Endothelial cell of umbilical vein (primary cell): ENCODE measurements around the gene WASHC2A. TPM values are rescaled to one million over a fixed set of nuclear protein-coding genes. Genes with fewer than 3 reads are reported as not detected.
"Not testable (repeated sequence)": the region's sequence is repeated elsewhere in the genome, so short reads cannot be mapped to it uniquely, and the experiment has no call there.

Experiments
- BruUV-seq: library from RNA; stranded (reverse); fragments of 400-500 nt; replicated peaks from 2 replicates; lab custom pipeline; 2021; lab: Mats Ljungman, UMichigan
- CTCF ChIA-PET: fragments of 300-600, 350-600 bp; sonication (Branson Sonifier 250); formaldehyde crosslinking; loops from one replicate; lab custom pipeline; 2021; ENCODE audit warnings: antibody characterized with exemption, inconsistent platforms; lab: Charles Lee
- POLR2A ChIA-PET: fragments of 300-600, 350-600 bp; sonication (Branson Sonifier 250); formaldehyde crosslinking; loops from one replicate; lab custom pipeline; 2021; ENCODE audit warnings: antibody characterized with exemption, inconsistent platforms; lab: Charles Lee
- DNase-seq: peaks from one replicate; pipeline ENCODE4 v3.0.0-alpha.2; 2011; ENCODE audit warnings: low read depth, low spot score
- FAIRE-seq: peaks from 2 replicates; lab custom pipeline; 2011; peaks lifted over from hg19 to GRCh38; lab: Jason Lieb, UNC
- H2AFZ ChIP-seq: 2 replicates; pipeline ENCODE4 v1.6.0; 2012; ENCODE audit warnings: low read depth, low read length, control low read depth, inconsistent platforms
- H3K27ac ChIP-seq: 2 replicates; pipeline ENCODE4 v1.5.1; 2011; ENCODE audit warnings: low read depth, mild to moderate bottlenecking, control low read depth, low read length, moderate library complexity; ENCODE audit not compliant: insufficient read depth
- H3K27me3 ChIP-seq, 2 experiments: 2 replicates each; pipeline versions ENCODE4 v1.6.0 to v1.6.1; 2011; ENCODE audit warnings: low read length in 2 of 2, mixed read lengths in 1 of 2; ENCODE audit not compliant: control insufficient read depth in 2 of 2, insufficient read depth in 2 of 2
- H3K36me3 ChIP-seq, 2 experiments: 2 replicates in 1 of 2; 3 replicates in 1 of 2; pipeline ENCODE4 v1.5.1; 2011; ENCODE audit warnings: low read length in 2 of 2, mild to moderate bottlenecking in 1 of 2, moderate library complexity in 1 of 2; ENCODE audit not compliant: control insufficient read depth in 2 of 2, insufficient read depth in 2 of 2; ENCODE audit errors: extremely low read depth in 1 of 2
- H3K4me1 ChIP-seq: 3 replicates; pipeline ENCODE4 v1.5.1; 2011; ENCODE audit warnings: mild to moderate bottlenecking, low read length; ENCODE audit not compliant: control insufficient read depth, insufficient read depth; ENCODE audit errors: extremely low read depth
- H3K4me2 ChIP-seq: 2 replicates; pipeline ENCODE4 v1.6.1; 2011; ENCODE audit warnings: low read length, control low read depth, mixed read lengths; ENCODE audit not compliant: insufficient read depth
- H3K4me3 ChIP-seq, 3 experiments: fragments of 200-600 bp in 1 of 3; sonication (generic), shearing (Covaris generic) in 1 of 3; replicated peaks in 1 of 3; 2 replicates each; pipeline ENCODE4 v1.5.1; 2011 to 2016; ENCODE audit warnings: control low read depth in 3 of 3, low read length in 3 of 3, mild to moderate bottlenecking in 2 of 3, inconsistent platforms in 1 of 3, low read depth in 1 of 3, moderate library complexity in 1 of 3; ENCODE audit not compliant: insufficient read depth in 1 of 3
- H3K79me2 ChIP-seq: 2 replicates; pipeline ENCODE4 v1.6.0; 2012; ENCODE audit warnings: low read length, inconsistent platforms; ENCODE audit not compliant: control insufficient read depth, insufficient read depth
- H3K9ac ChIP-seq: replicated peaks from 2 replicates; pipeline ENCODE3; 2011; ENCODE audit warnings: low read length, control low read depth; ENCODE audit not compliant: insufficient read depth; ENCODE audit errors: extremely low read depth
- H3K9me1 ChIP-seq: replicated peaks from 3 replicates; pipeline ENCODE4 v1.6.0; 2011; ENCODE audit warnings: mild to moderate bottlenecking, low read length; ENCODE audit not compliant: control insufficient read depth, insufficient read depth; ENCODE audit errors: extremely low read depth
- H3K9me3 ChIP-seq: replicated peaks from 2 replicates; pipeline ENCODE4 v1.5.1; 2012; ENCODE audit warnings: low read length, inconsistent platforms; ENCODE audit not compliant: control insufficient read depth, insufficient read depth
- H4K20me1 ChIP-seq: replicated peaks from 2 replicates; pipeline ENCODE3; 2011; ENCODE audit warnings: mild to moderate bottlenecking, low read length; ENCODE audit not compliant: control insufficient read depth, insufficient read depth; ENCODE audit errors: extremely low read depth
- dilution Hi-C: fragments of 300-500 bp; cut with MboI; formaldehyde crosslinking; loops from one replicate; pipeline ENCODE4 v1.15.0; 2019; ENCODE audit warnings: low sequenced_read_pairs; ENCODE audit not compliant: extremely low pct_ligation_motif_present
- intact Hi-C: fragments of 100-400 bp; cut with micrococcal nuclease; formaldehyde crosslinking; loops from one replicate; pipeline ENCODE4 v1.10.0; 2022
- polyA plus RNA-seq, 4 experiments: library from polyadenylated mRNA; depleted of rRNA in 3 of 4; stranded (reverse) in 3 of 4; unstranded in 1 of 4; fragments of >200 nt; gene quantifications; 2 replicates each; pipeline versions ENCODE4 v1.2.1 to v1.2.3, GENCODE V29; 2011 to 2012; ENCODE audit warnings: missing spikeins in 1 of 4
- total RNA-seq: library from RNA; stranded (reverse); gene quantifications from 2 replicates; pipeline ENCODE4 v1.2.3, GENCODE V29; 2021

The WASHC2A gene
- total and polyA plus RNA-seq, 2 donors (not counting 3 experiments of a cell fraction or from before 2014, with no cell fraction given), result 15.1 to 50.1 TPM

DNA sequence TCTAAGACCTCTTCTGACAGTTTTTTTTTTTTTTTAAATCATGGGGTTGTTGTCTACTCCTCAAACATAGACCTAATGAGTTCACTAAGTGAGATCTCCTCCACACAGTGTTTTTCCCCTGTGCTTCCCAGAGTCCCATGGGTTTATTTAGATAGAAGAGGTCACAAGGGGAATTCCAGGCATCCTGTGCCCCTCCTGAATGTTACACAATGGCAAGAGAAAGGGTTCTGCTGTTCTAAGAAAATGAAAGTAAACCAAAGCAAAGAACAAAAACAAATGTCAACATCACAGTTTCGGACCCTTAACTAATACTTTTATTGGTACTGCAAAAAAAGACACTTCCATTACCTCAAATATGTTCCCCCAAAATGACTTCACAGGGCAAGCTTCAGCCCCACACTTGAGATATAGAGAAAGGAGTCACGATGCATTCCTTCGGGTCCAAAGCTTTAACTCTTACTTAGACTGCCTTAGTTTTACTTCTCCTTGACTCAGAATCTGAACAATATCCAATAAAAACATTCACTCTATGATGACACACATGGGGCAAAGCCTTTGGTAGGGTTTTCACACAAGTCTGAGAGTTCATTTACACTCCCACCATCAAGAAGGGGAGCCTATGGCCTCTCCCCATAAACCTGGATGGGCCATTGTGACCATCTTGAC lies 15.6 kb upstream of the WASHC2A start:
- dilution Hi-C loops, CTCF ChIA-PET, H3K36me3 ChIP-seq, H3K9me3 ChIP-seq, H4K20me1 ChIP-seq, BruUV-seq, H3K9me1 ChIP-seq, H3K27ac ChIP-seq, H3K4me3 ChIP-seq, H3K79me2 ChIP-seq, FAIRE-seq, H3K4me2 ChIP-seq, POLR2A ChIA-PET, H3K9ac ChIP-seq, H3K27me3 ChIP-seq, H3K4me1 ChIP-seq, intact Hi-C loops: not testable (repeated sequence)
- peak overlapping the region; percentile 21 for H2AFZ ChIP-seq
- DNase-seq, result peak; percentile 11

DNA sequence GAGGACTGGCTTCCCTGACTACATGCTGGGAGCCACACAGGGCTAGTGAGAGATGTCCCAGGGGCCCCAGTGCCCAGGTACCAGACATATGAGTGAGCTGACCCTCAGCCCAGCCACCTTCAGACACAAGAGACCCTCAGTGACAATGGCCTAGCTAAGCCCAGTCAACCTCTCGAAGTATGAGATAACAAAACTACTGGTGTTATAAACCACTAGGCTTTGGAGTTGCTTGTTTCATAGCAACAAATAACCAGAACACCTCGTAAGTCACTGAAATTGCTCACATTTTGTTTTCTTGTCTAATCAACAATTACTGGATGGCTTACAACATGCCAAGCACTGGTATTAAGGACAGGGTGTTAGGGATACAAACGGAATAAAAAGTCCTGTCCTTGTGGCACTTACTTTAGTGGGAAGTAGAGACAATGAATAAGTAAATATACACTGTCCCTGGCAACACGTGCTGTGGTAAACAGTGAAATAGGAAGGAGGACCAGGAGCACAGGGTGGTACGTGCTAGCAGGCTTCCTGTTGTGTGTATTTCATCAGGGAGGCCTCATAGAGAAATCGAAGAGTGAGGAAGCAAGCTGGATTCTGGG lies 14.9 kb upstream of the WASHC2A start:
- H3K9me3 ChIP-seq, BruUV-seq, H3K4me1 ChIP-seq, POLR2A ChIA-PET, CTCF ChIA-PET, H3K4me3 ChIP-seq, H3K79me2 ChIP-seq, H4K20me1 ChIP-seq, H3K4me2 ChIP-seq, dilution Hi-C loops, H3K36me3 ChIP-seq, FAIRE-seq, H2AFZ ChIP-seq, DNase-seq, H3K9me1 ChIP-seq, H3K27ac ChIP-seq, H3K27me3 ChIP-seq, H3K9ac ChIP-seq, intact Hi-C loops: not testable (repeated sequence)

DNA sequence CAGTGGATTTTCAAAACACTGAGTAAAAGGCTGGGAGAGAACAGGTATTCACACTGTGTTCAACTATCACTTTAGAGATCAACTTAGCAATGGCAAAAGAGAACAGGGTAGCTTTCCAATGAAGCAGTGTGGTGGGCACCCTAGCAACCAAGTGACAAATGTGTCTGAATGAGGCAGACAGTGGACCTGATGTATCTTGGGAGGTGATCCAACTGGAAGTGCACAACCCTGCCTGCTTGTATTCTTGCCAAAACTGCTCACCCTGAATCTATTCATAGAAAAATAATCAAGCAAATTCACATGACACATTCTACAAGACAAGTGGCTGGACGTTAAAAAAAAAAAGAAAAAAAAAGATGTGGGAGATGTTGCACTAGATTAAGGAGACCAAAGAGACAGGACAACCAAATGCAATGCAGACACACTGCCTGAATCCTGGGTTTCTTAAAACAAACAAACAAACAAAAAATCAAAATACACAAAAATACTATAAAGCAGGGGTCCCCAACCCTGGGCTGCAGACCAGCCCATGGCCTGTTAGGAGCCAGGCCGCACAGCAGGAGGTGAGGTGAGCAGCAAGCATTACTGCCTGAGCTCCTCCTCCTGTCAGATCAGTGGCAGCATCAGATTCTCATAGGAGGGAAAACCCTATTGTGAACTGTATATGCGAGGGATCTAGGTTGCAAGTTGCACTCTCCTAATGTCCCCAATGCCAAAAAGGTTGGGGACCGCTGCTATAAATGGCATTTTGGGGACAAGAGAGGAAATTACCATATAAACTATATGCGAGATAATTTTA lies 12.1 kb upstream of the WASHC2A start:
- not testable (repeated sequence) for H3K9ac ChIP-seq

DNA sequence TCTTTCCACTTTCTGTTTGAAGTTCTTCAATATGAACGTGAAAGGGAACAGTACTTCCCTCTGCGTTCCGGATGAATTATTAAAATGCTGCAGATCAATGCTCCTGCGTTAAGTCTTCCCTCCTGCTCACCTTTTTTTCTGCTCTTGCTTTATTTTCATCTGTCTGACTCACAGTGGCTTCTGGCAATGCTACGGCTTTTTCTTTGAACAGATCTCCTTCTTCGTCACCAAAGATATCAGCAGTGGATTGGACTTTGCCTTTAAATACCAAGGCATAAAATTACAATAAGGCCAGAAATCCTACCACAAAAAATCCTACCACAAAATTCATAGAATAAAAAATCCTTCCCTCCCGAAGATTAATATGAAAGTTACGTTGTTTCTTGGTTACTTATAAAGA lies 11.1 kb upstream of the WASHC2A start:
- intact Hi-C loops, FAIRE-seq, POLR2A ChIA-PET, CTCF ChIA-PET, H4K20me1 ChIP-seq, H3K9ac ChIP-seq, H3K4me2 ChIP-seq, H3K4me3 ChIP-seq, H3K4me1 ChIP-seq, dilution Hi-C loops, H3K79me2 ChIP-seq, H3K9me3 ChIP-seq, H3K27me3 ChIP-seq, H3K27ac ChIP-seq, DNase-seq, BruUV-seq, H2AFZ ChIP-seq, H3K9me1 ChIP-seq, H3K36me3 ChIP-seq: not testable (repeated sequence)

More for the DNA sequence above, 12.1 kb upstream of the WASHC2A start:
- H3K9me3 ChIP-seq, H3K4me1 ChIP-seq, DNase-seq, H3K36me3 ChIP-seq, dilution Hi-C loops, FAIRE-seq, H4K20me1 ChIP-seq, H2AFZ ChIP-seq, H3K4me3 ChIP-seq, intact Hi-C loops, BruUV-seq, H3K79me2 ChIP-seq, H3K9me1 ChIP-seq, POLR2A ChIA-PET, H3K4me2 ChIP-seq, H3K27ac ChIP-seq, H3K27me3 ChIP-seq, CTCF ChIA-PET: not testable (repeated sequence)
